Endothelial cell of umbilical vein (primary cell): ENCODE results near the gene SCG3. TPM values are rescaled to one million over a fixed set of nuclear protein-coding genes. Genes with fewer than 3 reads are reported as not detected.

Experiments used
- BruUV-seq: library from RNA; stranded (reverse); fragments of 400-500 nt; replicated peaks from 2 replicates; lab custom pipeline; 2021; lab: Mats Ljungman, UMichigan
- CTCF ChIA-PET: fragments of 300-600, 350-600 bp; sonication (Branson Sonifier 250); formaldehyde crosslinking; loops from one replicate; lab custom pipeline; 2021; ENCODE audit warnings: antibody characterized with exemption, inconsistent platforms; lab: Charles Lee
- POLR2A ChIA-PET: fragments of 300-600, 350-600 bp; sonication (Branson Sonifier 250); formaldehyde crosslinking; loops from one replicate; lab custom pipeline; 2021; ENCODE audit warnings: antibody characterized with exemption, inconsistent platforms; lab: Charles Lee
- DNase-seq: peaks from one replicate; pipeline ENCODE4 v3.0.0-alpha.2; 2011; ENCODE audit warnings: low read depth, low spot score
- FAIRE-seq: peaks from 2 replicates; lab custom pipeline; 2011; peaks lifted over from hg19 to GRCh38; lab: Jason Lieb, UNC
- H2AFZ ChIP-seq: 2 replicates; pipeline ENCODE4 v1.6.0; 2012; ENCODE audit warnings: low read depth, low read length, control low read depth, inconsistent platforms
- H3K27ac ChIP-seq: 2 replicates; pipeline ENCODE4 v1.5.1; 2011; ENCODE audit warnings: low read depth, mild to moderate bottlenecking, control low read depth, low read length, moderate library complexity; ENCODE audit not compliant: insufficient read depth
- H3K27me3 ChIP-seq, 2 experiments: 2 replicates each; pipeline versions ENCODE4 v1.6.0 to v1.6.1; 2011; ENCODE audit warnings: low read length in 2 of 2, mixed read lengths in 1 of 2; ENCODE audit not compliant: control insufficient read depth in 2 of 2, insufficient read depth in 2 of 2
- H3K36me3 ChIP-seq, 2 experiments: 2 replicates in 1 of 2; 3 replicates in 1 of 2; pipeline ENCODE4 v1.5.1; 2011; ENCODE audit warnings: low read length in 2 of 2, mild to moderate bottlenecking in 1 of 2, moderate library complexity in 1 of 2; ENCODE audit not compliant: control insufficient read depth in 2 of 2, insufficient read depth in 2 of 2; ENCODE audit errors: extremely low read depth in 1 of 2
- H3K4me1 ChIP-seq: 3 replicates; pipeline ENCODE4 v1.5.1; 2011; ENCODE audit warnings: mild to moderate bottlenecking, low read length; ENCODE audit not compliant: control insufficient read depth, insufficient read depth; ENCODE audit errors: extremely low read depth
- H3K4me2 ChIP-seq: 2 replicates; pipeline ENCODE4 v1.6.1; 2011; ENCODE audit warnings: low read length, control low read depth, mixed read lengths; ENCODE audit not compliant: insufficient read depth
- H3K4me3 ChIP-seq, 3 experiments: fragments of 200-600 bp in 1 of 3; sonication (generic), shearing (Covaris generic) in 1 of 3; replicated peaks in 1 of 3; 2 replicates each; pipeline ENCODE4 v1.5.1; 2011 to 2016; ENCODE audit warnings: control low read depth in 3 of 3, low read length in 3 of 3, mild to moderate bottlenecking in 2 of 3, inconsistent platforms in 1 of 3, low read depth in 1 of 3, moderate library complexity in 1 of 3; ENCODE audit not compliant: insufficient read depth in 1 of 3
- H3K79me2 ChIP-seq: 2 replicates; pipeline ENCODE4 v1.6.0; 2012; ENCODE audit warnings: low read length, inconsistent platforms; ENCODE audit not compliant: control insufficient read depth, insufficient read depth
- H3K9ac ChIP-seq: replicated peaks from 2 replicates; pipeline ENCODE3; 2011; ENCODE audit warnings: low read length, control low read depth; ENCODE audit not compliant: insufficient read depth; ENCODE audit errors: extremely low read depth
- H3K9me1 ChIP-seq: replicated peaks from 3 replicates; pipeline ENCODE4 v1.6.0; 2011; ENCODE audit warnings: mild to moderate bottlenecking, low read length; ENCODE audit not compliant: control insufficient read depth, insufficient read depth; ENCODE audit errors: extremely low read depth
- H3K9me3 ChIP-seq: replicated peaks from 2 replicates; pipeline ENCODE4 v1.5.1; 2012; ENCODE audit warnings: low read length, inconsistent platforms; ENCODE audit not compliant: control insufficient read depth, insufficient read depth
- H4K20me1 ChIP-seq: replicated peaks from 2 replicates; pipeline ENCODE3; 2011; ENCODE audit warnings: mild to moderate bottlenecking, low read length; ENCODE audit not compliant: control insufficient read depth, insufficient read depth; ENCODE audit errors: extremely low read depth
- EZH2 ChIP-seq: IDR thresholded peaks from 2 replicates; pipeline ENCODE4 v1.6.1; 2012; ENCODE audit warnings: borderline replicate concordance, low read depth, mild to moderate bottlenecking, moderate library complexity, low read length, inconsistent platforms; ENCODE audit not compliant: severe bottlenecking
- FOS ChIP-seq: IDR thresholded peaks from 2 replicates; pipeline ENCODE4 v1.6.1; 2011; ENCODE audit warnings: mild to moderate bottlenecking, low read length, moderate library complexity, borderline replicate concordance; ENCODE audit not compliant: insufficient read depth
- MYC ChIP-seq: IDR thresholded peaks from one replicate; pipeline ENCODE4 v1.6.1; 2011; ENCODE audit warnings: mild to moderate bottlenecking, low read depth, low read length
- dilution Hi-C: fragments of 300-500 bp; cut with MboI; formaldehyde crosslinking; loops from one replicate; pipeline ENCODE4 v1.15.0; 2019; ENCODE audit warnings: low sequenced_read_pairs; ENCODE audit not compliant: extremely low pct_ligation_motif_present
- intact Hi-C: fragments of 100-400 bp; cut with micrococcal nuclease; formaldehyde crosslinking; loops from one replicate; pipeline ENCODE4 v1.10.0; 2022
- polyA plus RNA-seq, 4 experiments: library from polyadenylated mRNA; depleted of rRNA in 3 of 4; stranded (reverse) in 3 of 4; unstranded in 1 of 4; fragments of >200 nt; gene quantifications; 2 replicates each; pipeline versions ENCODE4 v1.2.1 to v1.2.3, GENCODE V29; 2011 to 2012; ENCODE audit warnings: missing spikeins in 1 of 4
- total RNA-seq: library from RNA; stranded (reverse); gene quantifications from 2 replicates; pipeline ENCODE4 v1.2.3, GENCODE V29; 2021
- TF ChIP-seq, protein P1 (sequence below): IDR thresholded peaks from 2 replicates; pipeline ENCODE4 v1.6.1; 2011; ENCODE audit not compliant: insufficient read depth, insufficient read length
- TF ChIP-seq, protein P2 (sequence below), 2 donors: IDR thresholded peaks; 1 replicate in 1 of 2; 2 replicates in 1 of 2; pipeline ENCODE4 v1.5.1; 2011; ENCODE audit warnings: low read length in 2 of 2, mild to moderate bottlenecking in 2 of 2, moderate library complexity in 2 of 2, control low read depth in 1 of 2, inconsistent platforms in 1 of 2, low read depth in 1 of 2; ENCODE audit not compliant: insufficient read depth in 1 of 2; ENCODE audit errors: extremely low read depth in 1 of 2

SCG3 gene
- total and polyA plus RNA-seq, 2 donors (not counting 3 experiments of a cell fraction or from before 2014, with no cell fraction given), result not detected

DNA sequence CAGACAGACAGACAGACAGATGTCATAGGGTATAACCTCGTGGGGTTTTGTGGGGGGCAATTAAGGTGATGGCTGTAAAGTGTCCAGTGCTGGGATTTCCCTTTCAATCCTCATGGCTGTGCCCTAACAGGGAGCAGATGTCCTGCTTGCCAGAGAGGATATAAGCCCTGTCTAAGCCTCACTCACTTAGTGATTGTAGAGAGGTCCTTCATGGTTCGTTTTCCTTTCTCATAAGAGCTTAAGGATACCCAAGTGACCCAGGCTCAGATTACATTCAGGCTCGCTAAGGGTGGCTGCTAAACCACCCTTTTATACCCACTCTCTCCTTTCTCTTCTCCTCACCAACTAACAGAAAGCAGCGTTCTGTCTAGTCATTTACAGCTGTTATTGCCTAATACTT is 36.9 kb downstream of the SCG3 start:
- TF ChIP-seq, protein P1, sequence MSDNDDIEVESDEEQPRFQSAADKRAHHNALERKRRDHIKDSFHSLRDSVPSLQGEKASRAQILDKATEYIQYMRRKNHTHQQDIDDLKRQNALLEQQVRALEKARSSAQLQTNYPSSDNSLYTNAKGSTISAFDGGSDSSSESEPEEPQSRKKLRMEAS, result no peak
- TF ChIP-seq EZH2 (no peak), FOS (no peak), MYC (no peak)

DNA sequence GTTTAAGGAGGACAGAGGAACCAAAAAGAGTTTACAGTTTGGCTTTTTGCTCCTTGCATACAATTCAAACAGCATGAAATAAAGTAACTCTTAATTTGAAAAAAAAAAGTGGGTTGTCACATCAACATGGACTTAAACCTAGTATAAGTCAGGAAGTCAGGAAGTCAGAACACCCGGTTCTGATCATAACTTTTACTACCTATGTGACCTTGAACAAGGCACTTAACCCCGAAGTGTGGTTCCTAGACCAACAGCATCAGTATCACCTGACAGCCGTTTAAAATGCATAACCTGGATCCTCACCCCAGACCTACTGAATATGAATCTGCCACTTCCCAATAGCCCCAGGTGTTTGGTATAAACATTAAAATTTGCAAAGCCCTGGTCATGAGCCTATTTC is 37.4 kb downstream of the SCG3 start:
- CTCF ChIA-PET, result interaction anchor here (0.9 kb wide), 1 partner anchor 49 kb away, joined by 3 read pairs; no protein-coding TSS in a partner anchor
- Histone ChIP-seq H3K27me3 (no peaks in the 10 kb centered on the region), H3K36me3 (no peaks in the 10 kb centered on the region), H4K20me1 (no peaks in the 10 kb centered on the region), H3K9me1 (no peaks in the 10 kb centered on the region), H3K27ac (no peak overlapping the region), H3K9me3 (no peaks in the 10 kb centered on the region), H3K79me2 (no peaks in the 10 kb centered on the region), H2AFZ (no peak overlapping the region), H3K9ac (no peak overlapping the region), H3K4me1 (peaks cover 15% of the 10 kb centered on the region), H3K4me2 (no peak overlapping the region), H3K4me3 (no peak overlapping the region)
- no peak for DNase-seq
- no peak for FAIRE-seq
- dilution Hi-C loops, result no loop called here
- POLR2A ChIA-PET, result no interaction called here
- BruUV-seq, result no TSS peak
- intact Hi-C loops, result no loop called here
- TF ChIP-seq FOS, result no peak
- TF ChIP-seq, protein P2, sequence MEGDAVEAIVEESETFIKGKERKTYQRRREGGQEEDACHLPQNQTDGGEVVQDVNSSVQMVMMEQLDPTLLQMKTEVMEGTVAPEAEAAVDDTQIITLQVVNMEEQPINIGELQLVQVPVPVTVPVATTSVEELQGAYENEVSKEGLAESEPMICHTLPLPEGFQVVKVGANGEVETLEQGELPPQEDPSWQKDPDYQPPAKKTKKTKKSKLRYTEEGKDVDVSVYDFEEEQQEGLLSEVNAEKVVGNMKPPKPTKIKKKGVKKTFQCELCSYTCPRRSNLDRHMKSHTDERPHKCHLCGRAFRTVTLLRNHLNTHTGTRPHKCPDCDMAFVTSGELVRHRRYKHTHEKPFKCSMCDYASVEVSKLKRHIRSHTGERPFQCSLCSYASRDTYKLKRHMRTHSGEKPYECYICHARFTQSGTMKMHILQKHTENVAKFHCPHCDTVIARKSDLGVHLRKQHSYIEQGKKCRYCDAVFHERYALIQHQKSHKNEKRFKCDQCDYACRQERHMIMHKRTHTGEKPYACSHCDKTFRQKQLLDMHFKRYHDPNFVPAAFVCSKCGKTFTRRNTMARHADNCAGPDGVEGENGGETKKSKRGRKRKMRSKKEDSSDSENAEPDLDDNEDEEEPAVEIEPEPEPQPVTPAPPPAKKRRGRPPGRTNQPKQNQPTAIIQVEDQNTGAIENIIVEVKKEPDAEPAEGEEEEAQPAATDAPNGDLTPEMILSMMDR (IDR thresholded peaks at IDR 0.05; ENCODE audit: extremely low read depth in 1 of 2, insufficient read depth in 1 of 2, low read depth in 1 of 2, low read length in 2 of 2), result no peak

More for the DNA sequence above, 36.9 kb downstream of the SCG3 start:
- Histone ChIP-seq H4K20me1 (no peaks in the 10 kb centered on the region), H3K4me3 (no peak overlapping the region), H3K36me3 (no peaks in the 10 kb centered on the region), H3K9ac (no peak overlapping the region), H3K9me1 (no peaks in the 10 kb centered on the region), H3K27ac (no peak overlapping the region), H3K9me3 (no peaks in the 10 kb centered on the region), H2AFZ (no peak overlapping the region), H3K4me1 (peaks cover 15% of the 10 kb centered on the region), H3K27me3 (no peaks in the 10 kb centered on the region), H3K4me2 (no peak overlapping the region), H3K79me2 (no peaks in the 10 kb centered on the region)
- BruUV-seq, result no TSS peak
- FAIRE-seq (no peak), DNase-seq (no peak)
- ChIA-PET POLR2A (no interaction called here), CTCF (no interaction called here)
- dilution Hi-C loops (no loop called here), intact Hi-C loops (no loop called here)
